HCEC 1CT (cell line): ENCODE data around the gene ARL14EP.

ENCODE experiments used
- DNase-seq: peaks from one replicate; pipeline ENCODE4 v3.0.0-alpha.2; 2017

Gene ARL14EP

DNA sequence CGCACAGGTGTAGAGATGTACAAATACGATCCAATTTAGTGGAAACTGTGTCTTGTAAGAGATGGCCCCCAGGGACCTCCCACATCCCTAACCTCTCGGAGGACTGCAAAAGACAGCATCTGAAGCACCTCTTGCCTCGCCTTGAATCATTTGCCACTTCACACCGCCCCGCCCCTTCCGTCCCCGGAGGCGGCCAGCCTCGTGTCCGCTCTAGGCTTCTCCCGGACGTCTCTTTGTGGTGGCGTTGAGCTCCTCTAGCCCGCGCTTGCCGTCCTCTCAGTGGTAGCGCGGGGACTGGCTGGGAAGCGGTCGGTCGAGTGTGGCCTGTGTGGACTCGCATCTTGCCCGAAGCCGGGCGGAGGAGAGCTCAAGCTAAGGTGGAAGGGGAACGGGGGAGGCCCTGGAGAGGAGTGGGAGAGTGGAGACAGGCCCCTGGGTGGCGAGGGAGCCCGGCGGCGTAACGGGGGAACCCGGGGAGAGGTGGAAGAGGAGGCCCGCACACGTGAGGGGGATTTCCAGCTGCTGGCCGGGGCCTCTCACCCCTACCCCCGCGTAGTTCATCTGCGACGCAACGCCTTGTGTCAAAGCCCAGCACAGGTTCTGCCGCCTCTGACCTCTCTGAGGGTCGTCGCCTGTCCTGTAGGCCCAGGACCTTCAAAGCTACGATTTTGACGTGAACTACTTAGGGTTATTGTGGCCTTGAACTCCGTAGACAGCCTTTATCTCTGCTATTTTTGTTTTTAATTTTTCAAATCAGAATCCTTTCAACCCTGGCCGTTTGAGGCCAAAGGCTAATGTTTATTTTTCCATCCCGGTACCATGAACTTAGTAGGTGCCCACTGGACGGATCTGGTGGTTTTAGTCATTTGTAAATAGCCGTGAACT is at the start of gene ARL14EP:
Gene ARL14EP (plus strand): TSS at position 279 of the 885 bp plus-strand sequence. CDS start 7,845 bp downstream, outside the sequence.
- peak; percentile 96 for DNase-seq

DNA sequence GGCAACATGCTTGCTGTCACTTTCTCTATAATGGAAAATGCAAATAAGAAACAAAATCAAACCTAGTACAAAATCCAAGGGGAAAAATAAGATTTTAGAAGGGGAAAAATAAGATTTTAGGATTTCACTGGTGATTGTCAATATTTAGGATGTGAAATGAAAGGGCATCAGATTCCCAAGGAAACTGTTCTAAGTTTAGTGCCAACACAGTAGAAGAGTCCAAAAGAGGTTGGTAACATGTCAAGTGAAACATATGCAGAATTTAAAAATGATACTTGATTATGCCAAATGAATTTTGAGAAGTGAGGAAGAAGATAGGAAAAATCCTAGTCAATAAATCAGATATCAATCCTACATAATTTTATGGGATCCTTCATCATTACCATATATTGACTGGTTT is 45.7 kb upstream of the ARL14EP start:
- DNase-seq, result no peak

DNA sequence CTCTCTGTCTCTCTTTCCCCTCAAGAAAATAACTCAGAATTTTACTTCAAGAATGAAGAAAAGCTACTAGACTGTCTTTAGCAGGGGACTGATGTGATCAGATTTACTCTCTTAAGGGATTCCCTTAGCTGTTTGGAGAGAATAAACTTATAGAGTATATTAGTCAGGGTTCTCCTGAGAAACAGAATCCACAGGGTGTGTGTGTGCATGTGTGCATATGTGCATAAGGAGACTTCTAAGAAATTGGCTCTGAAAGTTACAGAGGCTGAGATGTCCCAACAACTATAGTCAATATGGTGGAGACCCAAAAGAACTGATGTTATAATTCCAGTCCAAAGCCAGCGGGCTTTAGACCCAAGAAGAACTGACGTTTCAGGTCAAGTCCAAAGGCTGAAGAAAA is 43.1 kb upstream of the ARL14EP start:
- DNase-seq, result no peak

DNA sequence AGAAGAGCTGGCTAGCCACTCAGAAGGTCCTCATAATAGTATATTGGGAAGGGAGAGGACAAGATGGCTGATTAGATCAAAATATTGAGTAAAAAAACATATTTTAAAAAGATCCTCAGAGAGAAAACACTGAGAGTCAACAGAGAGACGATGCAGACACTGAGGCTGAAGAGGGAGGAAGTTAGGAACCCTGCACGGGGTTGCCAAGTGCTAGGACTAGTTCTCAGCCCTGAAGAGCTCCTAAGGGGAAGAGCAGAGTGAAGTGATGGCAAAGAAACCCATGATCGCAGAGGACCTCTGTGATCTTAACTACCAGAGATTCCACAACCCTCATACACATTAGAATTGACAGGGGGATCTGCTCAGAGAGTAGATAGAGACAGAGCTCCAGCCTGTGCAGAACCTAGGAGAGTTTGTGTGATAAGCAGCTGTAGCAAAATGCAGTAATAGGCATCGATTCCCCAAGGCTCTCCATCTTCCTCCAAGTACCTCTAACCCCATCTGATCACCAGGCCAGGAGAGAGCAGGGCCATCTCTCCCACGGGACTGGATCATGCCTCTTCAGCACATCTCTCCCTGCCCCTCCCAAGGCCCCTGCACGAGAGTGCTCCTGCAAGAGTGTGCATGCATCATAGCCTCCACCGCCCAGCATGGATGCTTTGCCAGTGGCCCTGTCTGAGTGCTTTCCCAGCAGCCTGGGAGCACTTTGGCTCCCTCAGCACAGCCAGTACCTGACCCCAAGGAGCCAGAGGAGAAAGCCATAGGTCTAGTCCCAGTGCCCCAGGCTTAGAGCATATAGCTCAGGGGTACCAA is 41.2 kb upstream of the ARL14EP start:
- DNase-seq, result no peak

DNA sequence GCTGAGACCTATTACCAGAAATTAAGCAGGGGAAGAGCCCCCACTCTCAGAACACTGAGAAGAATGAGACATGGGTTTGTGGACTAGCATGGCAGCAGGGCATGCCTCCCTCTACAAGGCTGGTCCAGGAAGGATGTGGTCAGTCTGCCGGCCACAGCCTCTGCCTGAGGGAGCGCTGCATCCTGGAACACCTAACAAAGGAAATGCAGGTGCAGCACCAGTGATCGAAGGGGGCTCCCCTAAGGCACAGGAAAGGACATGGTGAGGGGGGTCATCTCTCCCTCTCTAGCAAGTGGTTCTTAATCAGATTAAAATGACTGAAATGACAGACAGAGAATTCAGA is 40.6 kb upstream of the ARL14EP start:
- DNase-seq, result no peak

DNA sequence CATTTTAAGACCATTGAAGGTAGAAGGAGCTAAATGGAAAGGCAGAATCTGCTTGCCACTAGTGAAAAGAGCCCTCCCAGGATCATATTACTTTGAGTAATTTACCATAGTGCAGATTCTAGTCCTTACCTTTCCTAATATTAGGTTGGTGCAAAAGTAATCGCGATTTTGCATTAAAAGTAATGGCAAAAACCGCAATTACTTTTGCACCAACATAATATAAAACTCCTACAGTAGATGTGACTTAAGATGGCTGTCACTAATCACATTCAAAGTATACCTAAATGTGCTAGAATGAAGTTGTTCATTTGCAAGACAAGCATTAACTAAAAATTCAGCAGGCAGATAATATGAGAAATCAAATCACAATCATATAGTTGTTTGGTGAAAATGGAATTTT is 38.1 kb upstream of the ARL14EP start:
- no peak for DNase-seq

DNA sequence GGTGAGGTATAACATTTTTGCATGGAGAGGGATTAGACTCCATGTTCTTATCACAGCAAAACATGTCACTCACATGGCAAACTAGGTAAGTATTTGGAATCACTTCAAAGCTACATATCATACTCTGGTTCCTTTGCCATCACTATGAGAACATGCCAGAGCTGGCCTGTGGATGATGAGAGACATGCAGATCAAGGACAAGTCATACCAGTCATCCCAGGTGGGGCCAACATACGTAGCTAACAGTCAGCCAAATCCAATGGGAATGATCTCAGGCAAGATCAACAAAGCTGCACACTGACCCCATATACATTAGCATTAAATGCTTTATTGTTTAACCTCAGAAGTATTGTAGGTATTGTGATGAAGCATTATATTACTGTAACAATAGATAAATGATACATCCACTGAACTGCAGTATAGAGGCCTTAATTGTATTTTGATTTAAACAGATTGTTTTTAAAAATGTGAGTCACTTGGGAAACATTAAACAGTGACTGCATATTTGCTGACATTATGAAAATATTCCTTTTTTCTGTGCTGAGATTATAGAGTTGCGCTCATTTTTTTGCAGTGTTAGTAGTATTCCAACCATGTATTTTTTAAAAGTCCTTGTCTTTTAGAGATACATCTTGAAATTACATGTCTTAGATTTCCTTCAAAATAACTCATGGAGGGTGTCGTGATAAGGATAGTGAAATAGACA is 37.3 kb upstream of the ARL14EP start:
- no peak for DNase-seq

DNA sequence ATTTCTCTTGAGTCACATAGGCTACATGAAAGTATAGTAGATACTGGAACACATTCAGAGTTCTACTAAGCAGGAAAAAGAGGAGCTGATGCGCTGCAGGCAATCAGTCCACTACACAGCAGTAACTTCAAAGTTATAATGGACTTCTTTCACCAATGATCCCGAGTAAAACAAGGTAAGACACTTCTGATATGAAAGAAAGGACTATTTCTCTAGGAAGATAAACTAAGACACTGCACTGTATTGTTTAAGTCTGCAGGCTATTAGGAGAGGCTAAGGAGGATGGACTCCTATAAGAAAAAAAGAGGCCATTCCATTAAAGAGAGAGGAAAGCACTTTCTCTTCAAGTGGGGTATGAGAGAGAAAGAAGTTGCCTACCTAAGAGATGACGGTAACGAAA is 31.6 kb upstream of the ARL14EP start:
- DNase-seq, result no peak

DNA sequence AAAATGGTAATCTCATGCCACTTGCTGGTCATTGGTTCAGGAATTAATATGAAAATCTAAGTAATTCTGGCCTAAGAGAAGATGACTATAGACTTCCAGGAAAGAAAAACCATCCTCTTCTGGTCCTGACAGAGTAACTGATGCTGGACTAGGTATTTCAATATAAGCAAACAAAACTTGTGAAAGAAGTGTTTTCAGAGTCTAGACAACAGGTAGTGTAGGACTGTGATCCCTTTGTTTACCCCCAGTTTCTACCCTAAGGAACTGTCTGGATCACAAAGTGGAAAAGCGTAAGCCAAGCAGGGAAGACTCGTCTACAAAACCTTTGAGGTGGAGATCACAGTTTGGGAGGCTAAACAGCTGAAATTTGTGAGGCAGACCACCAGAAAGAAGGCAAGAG is 30.4 kb upstream of the ARL14EP start:
- no peak for DNase-seq

DNA sequence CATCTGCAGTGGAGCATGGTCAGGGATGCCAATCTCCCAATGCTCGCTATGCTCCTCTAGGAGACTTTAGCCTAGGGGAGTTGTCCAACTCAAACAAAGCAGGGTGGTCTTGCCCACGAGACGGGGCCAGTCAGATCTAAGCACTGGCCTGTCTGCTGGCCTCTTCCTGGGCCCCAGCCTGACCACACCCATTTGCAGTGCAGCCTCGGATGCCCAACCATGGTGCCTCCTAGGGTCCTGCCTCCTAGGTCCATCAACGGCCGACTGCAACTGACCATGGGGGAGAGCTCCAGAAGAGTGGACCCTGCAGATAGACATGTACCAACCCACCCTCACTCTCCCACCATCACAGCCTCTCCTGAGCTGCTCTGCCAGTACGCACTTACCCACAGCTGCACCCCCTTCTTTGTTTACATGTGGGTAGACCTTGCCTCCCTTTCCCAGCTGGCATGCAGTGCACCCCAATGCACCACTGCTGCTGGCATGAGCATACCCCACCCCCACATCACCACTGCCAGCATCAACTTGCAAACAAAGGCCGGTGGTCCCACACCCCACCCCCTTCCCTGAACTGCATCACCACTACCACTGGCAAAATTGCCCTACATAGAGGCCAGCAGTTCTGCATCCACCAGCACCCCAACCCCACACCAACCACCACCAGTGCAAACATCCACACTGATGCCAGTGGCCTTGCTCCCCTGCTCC is 27.6 kb upstream of the ARL14EP start:
- no peak for DNase-seq

DNA sequence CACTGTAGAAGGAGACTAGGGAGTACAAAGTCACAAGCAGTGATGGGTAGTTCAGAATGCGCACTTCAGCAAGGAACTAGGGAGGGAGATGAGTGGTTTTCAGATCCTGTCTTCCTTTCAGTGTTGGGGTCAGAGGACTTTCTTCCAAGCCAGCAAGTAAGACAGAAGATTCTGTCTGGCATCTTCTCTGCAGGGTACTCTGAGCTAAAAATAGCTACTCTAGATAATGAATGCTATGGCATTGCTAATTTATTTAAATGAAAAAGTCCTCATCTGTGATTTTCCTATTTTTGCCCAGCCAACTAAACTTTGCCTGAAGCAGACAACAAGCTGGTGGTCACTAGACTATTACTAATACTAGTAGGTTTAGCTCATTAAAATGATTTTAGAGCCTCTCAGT is 18.3 kb upstream of the ARL14EP start:
- no peak for DNase-seq

DNA sequence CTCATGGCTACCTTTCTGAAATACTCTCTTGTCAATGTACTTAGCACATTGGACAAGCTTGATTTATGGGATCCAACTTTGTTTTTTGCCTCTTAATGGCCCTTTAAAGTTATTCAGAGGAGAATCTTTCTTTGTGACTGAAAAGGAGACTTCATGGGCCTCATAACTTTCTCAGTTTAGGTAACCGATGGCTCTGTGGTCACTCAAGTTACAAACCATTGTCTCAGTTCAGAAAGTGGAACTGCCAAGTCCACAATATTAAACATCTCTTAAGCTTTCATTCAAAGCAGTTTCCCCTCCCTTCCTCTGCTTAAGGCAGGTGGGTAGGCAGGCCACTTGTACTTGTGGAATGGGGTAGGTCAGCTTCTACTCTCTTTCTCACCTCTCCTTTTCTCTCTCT is 12.3 kb upstream of the ARL14EP start:
- DNase-seq, result no peak

DNA sequence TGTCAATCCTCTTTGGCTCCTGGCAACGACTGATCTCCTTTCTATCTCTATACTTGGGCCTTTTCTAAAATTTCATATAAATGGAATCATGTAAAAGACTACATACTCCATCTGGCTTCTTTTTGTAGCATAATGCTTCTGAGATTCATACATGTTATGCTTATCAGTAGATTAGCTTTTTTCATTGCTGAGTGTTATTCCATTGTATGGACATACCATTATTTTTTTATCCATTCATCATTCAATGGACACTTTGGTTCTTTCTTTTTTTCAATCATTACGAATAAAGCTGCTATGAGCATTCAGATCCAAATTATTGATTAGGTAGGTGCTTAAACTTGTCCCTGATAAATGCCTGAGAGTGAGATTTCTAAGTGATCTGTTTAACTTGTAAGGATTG is 11.7 kb upstream of the ARL14EP start:
- no peak for DNase-seq

DNA sequence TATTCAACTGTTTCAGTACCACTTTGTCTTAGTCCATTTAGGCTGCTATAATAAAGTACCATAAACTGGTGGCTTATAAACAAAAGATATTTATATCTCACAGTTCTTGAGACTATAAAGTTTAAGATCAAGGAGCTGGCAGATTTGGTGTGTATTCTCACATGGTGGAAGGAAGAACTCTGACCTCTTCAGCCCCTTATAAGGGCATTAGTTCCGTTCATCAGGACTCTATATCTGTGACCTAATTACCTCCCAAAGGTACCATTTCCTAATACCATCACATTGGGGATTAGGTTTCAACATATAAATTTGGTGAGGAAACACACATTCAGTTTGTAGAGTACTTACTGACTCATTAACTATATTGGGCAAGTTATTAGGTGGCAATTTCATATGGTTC is 10.7 kb upstream of the ARL14EP start:
- DNase-seq, result no peak

DNA sequence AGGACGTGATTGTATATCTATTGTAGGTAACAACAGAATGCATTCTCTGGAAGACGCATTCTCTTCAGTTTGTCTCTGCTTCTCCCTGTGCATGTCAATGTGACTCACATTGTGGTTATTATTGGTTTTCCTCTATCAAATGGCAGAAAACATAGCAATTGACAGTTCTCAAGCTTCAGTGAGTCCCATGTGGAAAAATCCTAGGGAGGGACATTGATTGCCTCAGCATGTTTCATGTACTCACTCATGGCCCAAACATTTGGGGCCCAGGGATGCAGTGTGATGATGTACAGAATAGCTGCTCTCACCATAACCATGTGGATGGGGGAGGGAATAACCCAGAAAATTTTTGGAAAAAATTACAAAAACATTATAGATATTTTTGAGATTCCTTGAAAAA is 9.3 kb upstream of the ARL14EP start:
- no peak for DNase-seq

DNA sequence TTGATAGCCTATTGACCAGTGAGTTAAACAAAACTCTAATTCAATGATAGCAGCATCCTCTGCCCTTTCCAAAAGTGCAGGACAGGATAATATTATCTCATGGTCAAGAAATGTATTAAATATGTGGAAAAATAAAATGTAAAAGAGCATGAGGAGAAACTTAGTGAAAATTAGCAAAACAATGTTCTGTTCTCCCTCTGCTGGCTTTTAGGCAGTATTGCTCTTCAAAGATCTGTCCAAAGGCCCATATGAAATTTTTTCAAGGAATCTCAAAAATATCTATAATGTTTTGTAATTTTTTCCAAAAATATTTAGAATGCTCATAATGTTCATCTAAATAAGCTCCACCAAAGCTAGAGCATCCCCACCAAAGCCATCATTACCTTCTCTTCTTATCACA is 8.3 kb upstream of the ARL14EP start:
- no peak for DNase-seq

DNA sequence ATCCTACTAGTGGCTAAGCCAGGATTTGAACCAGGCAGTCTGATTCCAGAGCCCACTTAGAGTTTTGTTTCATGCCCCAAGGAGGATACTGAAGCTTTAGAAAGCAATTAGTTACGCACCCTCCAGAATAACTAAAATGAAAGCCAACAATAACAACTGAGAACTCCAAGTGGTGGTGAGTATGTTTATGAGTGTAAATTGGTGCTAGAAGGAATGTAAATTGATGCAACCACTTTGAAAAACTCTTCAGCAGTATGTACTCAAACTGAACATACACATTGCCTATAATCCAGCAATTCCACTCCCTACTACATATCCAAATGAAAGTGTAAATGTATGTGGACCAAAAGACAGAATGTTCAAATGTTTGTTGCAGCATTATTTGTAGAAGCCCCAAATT is 6.7 kb upstream of the ARL14EP start:
- DNase-seq, result no peak

DNA sequence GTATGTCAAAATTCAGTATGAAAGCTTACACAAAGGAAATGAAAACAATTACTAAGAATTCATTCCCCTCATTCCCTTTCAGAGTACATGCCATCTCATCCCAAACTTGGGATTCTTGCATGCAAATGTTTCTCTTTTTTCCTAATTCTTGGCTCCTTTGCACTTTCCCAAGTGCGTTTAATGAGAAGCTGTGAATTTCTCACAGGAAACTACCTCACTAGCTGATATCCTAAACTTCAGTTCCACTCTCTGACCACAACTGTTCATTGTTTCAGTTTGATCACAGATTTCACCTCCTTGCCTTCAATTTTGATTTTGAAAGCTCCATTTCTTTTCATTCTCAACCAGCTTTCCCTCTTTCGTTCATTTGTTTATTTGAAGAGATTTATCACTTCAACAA is 5.9 kb upstream of the ARL14EP start:
- no peak for DNase-seq

DNA sequence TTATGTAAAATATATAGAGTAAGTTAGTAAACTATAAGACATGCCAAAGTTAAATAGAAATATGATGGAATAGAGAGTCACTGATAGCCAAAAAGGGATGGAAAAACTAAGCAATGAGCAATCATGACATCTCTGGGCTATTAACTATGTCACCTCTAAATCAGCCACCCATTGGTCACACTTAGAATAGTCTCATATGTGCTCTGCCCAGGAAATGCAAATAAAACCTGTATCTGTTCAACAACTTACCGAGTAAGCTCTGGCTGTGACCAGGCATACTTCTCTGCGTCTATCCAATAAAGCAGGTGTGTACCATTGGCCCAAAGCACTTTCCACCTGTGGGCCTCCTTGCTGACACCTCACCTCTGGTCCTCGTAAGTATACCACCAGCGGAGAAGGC is 1.6 kb upstream of the ARL14EP start:
- DNase-seq, result no peak

DNA sequence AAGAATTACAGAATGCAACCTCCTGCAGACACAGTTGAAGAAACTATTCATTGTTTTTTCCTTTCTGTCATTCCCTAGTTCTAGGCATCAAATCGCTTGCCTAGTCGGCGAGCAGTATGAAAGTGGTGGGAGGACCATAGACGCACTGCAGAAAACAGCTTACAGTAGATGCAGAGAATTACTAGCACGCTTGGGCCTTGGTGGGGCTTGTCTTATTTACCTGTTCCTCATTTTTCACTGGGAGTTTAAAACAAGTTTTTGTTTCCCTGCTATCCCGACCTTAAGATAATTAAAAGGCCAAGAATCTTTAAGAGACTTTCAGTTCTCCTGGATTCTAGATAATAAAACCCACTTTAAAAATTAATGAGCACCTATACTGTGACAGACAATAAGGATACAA is 713 bp upstream of the ARL14EP start:
- DNase-seq, result no peak

DNA sequence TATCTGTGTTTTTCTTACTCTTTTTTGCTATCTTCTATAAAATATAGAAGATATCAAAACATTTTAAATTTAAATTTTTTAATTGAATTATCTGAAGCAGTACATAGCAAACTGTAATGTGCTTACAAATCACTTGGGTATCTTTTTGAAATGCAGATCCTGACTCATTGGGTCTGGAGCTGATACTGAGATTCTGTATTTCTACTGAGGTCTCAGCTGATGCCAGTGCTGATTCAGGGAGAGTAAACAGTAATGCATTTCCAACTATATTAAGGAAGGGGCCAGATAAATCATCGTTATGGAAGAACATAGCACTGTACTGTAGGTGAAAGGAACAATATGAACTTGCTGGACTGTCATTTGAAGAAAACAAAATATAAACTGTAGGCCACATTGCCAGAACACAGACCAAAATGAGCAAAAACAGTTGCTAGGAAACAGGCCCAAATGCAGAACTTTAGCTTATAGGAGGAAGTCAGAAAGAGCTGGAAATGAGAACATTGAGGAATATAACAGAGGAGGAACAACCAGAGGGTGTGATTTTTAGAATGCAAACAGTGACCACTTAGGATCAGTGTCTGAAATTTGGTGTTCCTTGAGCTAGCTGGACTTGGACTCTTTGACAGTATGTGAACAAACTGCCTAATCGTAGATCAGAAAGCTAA is 3.3 kb downstream of the ARL14EP start:
- DNase-seq, result peak; percentile 5

DNA sequence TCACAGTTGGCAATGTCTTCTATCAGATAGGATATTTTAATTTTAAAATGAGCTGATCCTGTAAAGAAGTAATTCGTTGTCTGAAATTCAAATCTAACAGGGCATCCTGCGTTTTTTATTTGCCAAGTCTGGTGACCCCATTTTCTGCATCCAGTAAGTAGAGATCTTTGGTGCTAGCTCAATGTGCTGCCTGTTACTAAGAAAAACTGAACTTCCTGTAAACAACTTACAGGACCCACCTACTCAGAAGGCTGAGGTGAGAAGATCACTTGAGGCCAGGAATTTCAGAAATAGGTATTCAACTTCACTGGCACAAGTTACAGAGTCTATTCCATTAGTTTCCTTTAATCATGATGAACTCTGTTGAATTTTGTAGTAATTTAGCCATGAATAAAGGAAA is 4.0 kb downstream of the ARL14EP start:
- DNase-seq, result no peak

DNA sequence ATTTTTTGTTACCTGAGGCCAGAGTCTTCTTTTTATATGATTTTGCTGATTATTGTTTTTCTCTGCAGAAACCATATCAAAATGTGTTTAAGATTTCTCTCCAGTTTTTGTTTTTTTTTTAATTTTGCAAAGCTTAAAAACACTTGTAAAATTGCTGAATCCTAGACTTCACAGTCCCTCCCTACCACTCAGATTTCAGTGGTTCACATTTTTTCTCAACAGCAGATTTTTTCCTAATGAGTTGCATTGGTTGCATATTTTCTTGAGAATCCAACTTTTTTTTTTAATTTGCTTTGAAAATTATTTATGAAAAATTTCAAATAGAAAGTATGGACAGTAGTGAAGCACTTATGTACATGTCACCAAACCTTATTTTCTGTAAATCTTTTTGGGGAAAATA is 5.8 kb downstream of the ARL14EP start:
- peak; percentile 20 for DNase-seq
